GM19397 (cell line): ENCODE results near the gene GAS5.
A peak's percentile ranks its signal among the peaks of the same experiment; 100 is the strongest.
"Not testable (repeated sequence)": the region's sequence is repeated elsewhere in the genome, so short reads cannot be mapped to it uniquely, and the experiment has no call there.

Experiments used
- ATAC-seq: cut with Tn5 transposase; IDR thresholded peaks from one replicate; pipeline ENCODE4 v1.9.1; 2021; ENCODE audit warnings: mild to moderate bottlenecking, moderate library complexity; ENCODE audit not compliant: unreplicated experiment

The GAS5 gene

DNA sequence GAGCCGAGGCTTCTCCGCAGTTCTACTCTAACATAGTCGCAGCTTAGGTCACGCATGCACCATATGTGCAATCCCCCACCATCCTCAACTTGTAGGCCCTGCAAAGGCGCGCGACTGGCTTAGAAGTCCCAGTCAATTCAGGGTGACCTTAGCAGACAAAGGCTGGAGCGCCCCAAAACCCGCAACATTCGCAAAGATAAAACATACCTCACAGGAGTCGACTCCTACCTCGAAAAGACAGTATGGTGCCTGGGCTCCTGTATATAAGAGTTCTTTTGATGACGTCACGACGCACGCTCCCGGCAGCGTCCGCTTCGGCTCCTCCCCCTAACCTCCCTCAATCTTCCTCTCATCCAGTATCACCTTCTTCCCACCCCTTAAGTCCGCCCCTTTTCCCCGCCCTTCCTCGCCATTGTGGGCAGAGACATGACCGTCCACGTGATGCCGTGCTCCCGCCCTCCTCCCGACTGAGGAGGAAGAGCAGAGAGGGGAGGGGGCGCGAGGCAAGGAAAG lies at the start of gene GAS5:
GAS5 (minus strand) TSS at position 237 of the 513 bp plus-strand sequence.
- ATAC-seq = peak; percentile 67

DNA sequence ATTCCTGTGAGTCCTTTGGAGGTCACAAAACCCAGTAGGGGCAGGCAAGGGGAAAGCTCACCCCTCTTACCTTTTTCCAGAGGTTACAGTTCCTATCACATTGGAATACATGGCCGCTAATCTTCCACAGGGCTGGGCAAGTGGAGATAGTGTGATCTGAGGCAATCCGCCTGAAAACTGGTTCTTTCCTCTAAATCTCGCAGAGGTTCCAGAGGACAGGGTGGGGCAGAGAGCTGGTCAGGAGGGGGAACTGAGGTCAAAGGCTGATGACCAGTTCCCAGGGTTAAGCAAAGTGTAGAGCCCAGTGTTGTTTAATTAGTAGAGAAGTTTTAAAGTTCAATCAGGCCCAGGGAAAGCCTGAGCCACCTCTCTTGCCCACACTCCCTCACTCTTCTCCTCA lies 49.4 kb upstream of the GAS5 start, which contains the start of gene SERPINC1:
SERPINC1 (minus strand) TSS at position 179 of the 400 bp plus-strand sequence; CDS start at position 111, 68 bp downstream.
- ATAC-seq = no peak

DNA sequence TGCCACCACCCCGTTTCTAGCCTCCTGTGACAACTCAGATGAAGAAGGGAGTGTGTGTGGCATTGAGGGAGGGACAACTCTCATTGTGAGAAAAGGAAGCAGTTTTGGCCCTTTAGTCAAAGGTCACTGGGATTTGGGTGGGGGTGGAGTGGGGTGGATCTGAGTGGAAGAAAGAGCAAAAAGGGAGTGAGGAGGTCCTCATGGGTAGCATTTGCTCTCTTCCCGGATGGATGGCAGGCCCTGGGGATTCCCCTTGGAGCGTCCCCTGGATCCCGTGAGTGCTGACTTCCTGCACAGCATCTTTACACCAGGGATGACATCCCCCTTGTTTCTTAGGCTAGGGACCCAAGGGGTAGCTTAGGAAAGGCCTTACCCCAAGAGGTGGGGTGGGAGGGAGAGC lies 48.9 kb upstream of the GAS5 start:
- no peak for ATAC-seq

DNA sequence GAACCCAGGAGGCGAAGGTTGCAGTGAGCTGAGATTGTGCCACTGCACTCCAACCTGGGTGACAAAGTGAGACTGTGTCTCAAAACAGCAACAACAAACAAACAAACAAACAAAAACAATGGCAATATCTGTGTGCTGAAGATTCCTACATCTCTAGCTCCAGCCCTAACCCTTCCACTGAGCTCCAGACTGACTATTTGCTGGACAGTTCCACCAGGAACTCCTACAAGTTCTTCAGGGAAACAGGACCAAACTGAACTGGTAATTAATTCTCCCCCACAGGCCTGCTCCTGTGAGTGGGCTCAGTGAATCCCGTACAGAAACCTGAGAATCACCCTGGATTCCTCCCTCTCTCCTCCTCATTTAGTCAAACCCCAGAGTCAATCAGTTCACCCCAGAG lies 47.8 kb upstream of the GAS5 start:
- ATAC-seq = no peak

DNA sequence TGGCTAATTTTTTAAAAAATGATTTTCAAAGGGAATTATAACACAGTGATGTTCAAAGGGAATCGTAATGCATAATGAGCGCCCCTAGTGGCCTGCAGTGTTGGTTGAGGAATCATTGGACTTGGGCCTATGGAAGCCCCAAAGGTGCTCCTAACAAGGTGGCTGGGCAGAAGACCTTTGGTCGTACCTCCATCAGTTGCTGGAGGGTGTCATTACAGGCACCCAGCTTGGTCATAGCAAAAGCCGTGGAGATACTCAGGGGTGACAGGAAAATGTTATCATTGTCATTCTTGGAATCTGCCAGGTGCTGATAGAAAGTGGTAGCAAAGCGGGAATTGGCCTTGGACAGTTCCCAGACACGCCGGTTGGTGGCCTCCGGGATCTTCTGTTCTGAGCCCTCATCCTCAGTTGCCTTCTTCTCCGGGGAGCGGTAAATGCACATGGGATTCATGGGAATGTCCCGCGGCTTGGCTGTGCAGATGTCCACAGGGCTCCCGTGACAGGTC lies 46.6 kb upstream of the GAS5 start:
- no peak for ATAC-seq

DNA sequence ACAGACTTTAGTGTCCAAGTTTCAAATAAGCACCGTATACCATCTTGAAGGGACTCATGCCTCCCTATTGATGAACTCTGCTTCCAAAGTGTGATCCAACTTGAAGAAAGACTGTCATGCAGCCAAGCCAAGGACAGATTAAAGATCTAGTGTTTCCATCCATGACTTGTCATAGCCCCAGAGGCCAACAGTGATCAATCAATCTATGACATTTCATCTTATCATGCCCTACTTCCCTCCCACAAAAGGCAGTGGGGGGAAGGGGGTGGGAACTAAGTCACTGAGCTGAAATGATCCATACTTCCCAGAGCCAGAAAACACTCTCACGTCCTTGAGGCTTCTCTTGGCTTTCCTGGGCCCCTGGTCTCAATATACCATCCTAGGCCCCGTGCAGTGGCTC lies 45.3 kb upstream of the GAS5 start:
- ATAC-seq = no peak

DNA sequence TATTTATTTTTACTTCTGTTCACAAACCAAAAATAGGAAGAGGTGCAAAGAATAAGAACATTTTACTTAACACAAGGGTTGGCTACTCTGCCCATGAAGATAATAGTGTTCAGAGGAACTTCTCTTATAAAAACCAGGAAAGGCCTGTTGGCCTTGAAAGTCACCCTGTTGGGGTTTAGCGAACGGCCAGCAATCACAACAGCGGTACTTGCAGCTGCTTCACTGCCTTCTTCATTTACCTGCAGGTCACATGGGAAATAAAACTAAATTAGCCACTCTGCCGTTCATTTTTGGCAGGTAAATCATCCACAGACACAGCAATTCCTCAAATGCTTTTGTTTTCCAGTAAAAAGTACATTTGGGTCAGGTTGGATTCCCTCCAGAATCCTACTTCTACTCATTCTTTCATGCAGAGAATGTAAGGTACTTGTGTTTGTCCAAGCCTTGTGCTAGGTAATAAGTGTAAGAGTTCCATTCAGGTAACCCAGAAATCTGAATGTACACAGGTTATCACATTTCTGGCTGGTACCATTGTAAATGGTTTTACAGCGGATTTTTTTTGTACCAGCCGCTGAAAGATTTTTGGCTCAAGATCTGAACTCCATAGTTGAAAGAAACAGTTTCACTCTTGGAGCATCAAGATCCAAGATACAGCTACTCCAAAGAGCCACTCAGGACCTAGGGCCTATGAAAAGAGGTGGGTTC lies 36.2 kb upstream of the GAS5 start:
- no peak for ATAC-seq

DNA sequence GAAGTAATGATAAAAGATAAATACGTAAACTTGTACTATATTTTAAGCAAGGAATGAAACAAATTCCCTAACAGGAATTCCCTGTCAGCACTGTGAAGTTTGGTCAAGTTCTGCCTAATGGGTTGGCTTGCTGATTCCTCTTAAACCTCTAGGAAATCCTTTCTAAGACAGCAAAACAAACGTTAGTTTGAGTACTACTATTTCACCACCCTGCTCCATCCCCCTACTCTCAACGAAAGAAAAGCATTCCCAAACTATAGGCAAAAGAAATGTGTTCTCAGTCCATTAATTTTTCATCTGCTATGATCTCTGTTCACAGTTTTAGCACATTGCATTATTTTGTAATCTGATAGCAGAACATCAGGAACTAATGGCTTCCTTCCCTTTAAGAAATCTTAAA lies 33.2 kb upstream of the GAS5 start:
- ATAC-seq = no peak

DNA sequence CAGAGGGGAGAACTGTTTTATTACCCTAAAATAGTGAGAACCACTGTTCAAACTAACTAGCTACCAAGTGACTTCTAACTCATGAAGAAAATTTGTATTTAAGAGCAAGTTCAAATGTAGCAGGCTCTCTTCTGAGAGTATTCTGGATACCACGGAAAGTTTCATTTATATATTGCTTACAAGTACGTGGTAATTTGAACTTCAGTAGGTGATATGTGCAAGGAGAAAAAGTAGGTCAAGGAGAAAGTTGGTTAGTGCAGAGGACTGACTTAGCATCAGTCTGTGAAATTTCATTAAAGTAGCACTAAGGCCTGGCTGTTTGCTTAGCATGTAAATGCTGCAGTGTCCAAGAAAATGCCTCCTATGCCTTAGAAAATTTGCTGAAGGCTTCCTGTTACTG lies 32.6 kb upstream of the GAS5 start:
- no peak for ATAC-seq

DNA sequence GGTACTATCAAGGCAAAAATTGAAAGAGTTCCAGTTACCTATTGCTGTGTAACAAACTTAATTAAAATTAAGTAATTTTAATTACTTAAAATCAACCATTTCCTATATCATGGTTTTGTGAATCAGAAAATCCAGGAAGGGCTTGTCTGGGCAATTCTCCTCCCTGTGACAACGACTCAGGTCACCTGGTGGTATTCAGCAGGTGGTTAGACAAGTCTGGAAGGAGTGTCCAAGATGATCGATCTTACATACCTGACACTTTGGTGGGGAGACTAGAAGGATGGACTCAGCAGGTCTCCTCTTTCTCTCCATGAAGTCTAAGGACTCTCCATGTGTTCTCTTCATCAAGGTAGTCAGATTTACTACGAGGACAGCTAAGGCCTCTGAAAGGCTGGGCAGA lies 26.4 kb upstream of the GAS5 start:
- no peak for ATAC-seq

DNA sequence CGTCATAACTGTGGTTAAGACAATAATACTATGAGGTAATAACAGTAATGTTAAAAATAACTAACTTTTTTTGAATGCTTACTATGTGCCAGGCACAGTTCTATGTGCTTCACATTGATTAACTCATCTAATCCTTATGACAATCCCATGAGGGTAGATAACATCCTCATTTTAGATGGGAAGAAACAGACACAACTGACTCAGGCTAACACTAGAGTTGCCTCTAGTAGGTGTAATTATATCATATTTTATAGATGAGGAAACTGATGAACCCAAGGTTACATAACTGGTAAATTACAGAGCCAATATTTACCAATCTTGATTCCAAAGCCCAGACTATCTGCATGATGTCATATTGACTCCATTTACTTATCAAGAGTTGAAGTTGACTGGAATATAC lies 25.8 kb upstream of the GAS5 start:
- ATAC-seq = no peak

DNA sequence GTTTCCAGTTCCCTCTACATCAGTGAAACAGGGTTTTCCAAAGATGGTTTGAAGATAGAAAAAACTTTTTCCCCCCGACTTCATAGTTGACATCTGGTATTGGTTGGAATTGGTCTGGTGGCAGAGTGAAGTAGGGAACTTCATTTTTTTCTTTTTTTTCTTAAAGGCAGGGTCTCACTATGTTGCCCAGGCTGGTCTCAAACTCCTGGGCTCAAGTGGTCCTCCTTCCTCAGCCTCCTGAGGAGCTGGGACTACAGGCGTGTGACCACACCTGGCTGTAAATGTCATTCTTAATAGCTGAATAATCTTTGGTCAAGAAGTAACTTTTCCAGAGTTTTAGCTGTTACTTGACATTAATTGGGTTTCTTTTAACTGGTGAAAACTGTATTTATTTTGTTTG lies 22.1 kb upstream of the GAS5 start:
- no peak for ATAC-seq

DNA sequence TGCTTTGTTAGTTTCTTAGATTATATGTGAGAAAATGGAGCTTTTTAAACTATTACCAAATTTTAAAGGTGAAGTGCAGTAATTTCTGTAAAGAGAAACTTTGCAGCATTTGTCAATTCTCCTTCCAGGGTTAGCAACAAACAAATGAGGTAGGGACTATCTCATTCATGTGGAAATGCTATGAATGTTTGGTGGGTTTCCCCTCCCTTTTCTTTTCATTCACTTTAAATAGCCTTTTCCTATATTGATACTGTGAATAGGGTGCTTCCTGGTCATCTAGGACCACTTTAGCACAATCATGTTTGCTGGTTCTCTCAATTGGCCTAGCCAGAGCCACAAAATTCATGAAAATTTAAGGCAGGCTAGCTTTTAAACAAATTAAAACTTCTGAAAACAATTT lies 21.0 kb upstream of the GAS5 start:
- ATAC-seq = no peak

DNA sequence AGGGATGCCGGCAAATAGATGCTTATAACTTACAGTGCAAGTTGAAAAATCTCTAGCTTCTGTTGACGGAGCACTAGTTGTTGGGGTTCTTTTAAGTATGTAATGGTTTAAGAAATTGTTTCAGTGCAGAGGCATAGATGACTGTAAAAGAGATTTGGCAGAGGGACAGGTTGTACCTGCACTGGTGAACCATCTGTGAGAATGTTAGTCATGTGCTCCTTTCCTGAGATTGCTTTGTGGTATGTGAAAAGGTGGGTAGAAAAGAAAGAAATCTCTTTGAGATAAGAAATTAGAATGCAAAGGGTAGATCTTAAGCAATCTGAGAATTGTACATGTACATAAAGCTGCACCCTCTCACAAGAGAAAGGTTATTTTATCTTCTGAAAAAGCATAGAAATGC lies 19.8 kb upstream of the GAS5 start:
- ATAC-seq = no peak

DNA sequence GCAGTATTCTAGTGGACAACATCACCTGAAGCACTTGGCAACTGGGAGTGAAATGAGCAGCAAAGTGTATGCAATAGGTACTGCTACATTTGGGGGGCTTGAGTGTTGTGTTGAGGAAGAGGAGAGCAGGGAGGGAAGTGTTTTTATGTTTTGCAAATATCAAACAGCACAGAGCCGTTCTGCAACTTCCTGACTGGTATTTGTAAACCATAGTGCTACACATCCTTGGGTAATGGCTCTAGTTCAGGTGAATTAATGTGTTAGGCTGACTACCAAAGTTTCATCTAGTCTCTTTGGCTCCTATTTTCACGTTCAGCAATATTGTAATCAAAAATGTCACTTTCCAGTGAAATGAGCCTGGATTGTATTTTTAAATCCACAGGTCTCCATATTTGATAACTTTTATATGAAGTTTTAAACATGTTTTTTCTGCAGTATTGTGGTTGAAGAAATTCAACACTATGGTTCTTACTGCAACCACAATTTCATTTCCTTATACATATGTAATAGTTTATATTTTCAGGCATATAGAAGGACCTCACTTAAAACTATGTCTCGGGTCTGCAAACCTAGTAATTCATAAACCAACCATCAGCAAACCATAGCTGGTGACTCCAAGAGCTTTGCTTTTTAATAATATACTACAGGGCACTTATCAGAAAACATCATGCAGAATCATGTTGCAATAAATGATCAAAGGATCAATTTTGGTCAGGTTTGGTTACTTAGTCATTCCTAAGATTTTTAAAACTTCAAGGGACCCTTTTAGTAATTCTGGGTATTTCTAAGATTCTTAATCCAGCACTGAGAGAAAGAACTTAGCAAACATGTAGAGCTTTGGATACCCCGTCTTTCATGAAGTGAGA lies 19.2 kb upstream of the GAS5 start:
- ATAC-seq = no peak

DNA sequence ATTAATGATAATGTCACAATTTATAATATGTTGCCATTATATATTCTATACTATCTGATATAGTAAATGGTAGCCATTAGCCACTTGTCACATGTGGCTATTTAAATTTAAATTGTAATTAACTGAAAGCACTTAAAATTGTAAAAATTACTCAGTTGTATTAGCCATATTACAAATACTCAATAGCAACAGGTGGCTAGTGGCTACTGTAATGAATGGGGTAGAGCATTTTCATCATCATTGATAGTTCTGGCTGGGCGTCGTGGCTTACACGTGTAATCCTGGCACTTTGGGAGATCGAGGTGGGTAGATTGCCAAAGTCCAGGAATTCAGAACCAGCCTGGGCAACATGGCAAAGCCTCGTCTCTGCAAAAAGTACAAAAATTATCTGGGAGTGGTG lies 16.9 kb upstream of the GAS5 start:
- ATAC-seq = no peak

DNA sequence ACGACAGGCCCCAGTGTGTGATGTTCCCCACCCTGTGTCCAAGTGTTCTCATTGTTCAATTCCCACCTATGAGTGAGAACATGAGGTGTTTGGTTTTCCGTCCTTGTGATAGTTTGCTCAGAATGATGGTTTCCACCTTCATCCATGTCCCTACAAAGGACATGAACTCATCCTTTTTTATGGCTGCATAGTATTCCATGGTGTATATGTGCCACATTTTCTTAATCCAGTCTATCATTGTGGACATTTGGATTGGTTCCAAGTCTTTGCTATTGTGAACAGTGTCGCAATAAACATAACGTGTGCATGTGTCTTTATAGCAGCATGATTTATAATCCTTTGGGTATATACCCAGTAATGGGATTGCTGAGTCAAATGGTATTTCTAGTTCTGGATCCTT lies 13.3 kb upstream of the GAS5 start:
- ATAC-seq = not testable (repeated sequence)

DNA sequence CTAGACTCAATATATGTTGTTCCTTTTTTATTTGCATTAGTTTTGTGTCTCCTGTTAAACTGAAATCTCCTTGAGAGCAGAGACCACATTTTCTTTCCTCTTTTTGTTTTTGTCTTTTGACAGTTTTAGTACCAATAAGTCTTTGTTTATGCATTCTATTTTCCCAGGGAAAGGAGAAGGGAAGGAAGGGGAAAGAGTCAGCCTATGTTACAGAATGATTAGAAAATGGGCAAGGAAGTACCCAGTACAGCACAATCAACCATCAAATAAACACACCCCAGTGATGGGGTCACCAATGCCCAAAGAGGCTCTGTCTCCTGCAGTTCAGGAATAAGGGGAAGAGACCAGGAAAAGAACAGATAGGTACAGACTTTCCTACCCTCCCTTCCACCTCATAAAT lies 10.5 kb upstream of the GAS5 start:
- no peak for ATAC-seq

DNA sequence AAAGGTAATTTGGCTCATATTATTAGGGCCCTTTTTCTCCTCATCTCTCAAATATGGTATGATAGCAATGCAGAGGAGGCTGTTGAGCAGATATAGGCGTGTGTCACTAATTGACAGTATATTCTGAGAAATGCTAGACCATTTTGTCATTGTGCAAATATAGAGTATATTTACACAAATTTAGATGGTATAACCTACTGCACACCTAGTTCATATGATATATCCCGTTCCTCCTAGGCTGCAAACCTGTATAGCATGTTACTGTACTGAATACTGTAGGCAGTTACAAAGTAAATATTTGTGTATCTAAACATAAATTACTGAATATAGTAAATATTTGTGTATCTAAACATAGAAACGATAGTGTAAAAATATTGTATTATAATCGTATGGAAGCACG lies 8.9 kb upstream of the GAS5 start:
- no peak for ATAC-seq

DNA sequence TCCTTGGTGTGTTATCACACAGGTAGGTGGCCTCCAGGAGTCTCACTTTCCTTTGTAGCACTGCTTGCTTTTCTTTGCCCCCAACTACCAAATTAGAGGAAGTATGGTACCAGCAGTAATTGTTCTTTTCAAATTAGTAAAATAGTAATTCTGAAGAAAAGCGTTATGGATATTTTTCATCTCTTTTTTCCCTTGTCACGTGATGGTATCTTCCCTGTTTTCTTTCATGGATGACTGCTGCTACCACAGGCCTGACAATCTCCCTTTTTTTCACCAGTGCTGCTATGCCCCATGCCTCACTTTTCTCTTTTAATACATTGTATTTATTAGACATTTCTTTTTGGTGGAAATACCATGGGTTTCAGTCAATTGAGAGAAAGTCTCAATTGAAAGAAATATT lies 3.7 kb upstream of the GAS5 start:
- no peak for ATAC-seq

DNA sequence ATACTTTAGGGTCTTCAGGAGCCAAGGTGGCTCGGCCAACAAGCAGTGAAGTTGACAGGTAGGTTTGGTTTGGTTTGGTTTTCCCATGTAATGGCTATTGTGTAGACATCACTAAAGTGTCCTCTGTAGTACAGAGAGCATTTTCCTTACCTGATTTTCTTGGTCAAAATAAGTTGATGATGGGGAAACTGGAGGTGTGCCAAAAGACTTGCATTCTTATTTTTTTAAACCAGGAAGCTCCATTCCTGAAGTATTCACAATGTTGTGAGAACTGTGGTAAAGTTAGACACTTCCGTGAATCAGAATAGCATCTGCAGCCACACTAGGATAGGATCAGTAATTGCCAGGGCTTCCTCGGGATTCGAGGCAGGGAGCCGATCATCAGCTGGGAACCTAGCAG lies 3.3 kb upstream of the GAS5 start:
- no peak for ATAC-seq
